ENCODE data around the gene SLC16A5. TPM values are rescaled to one million over a fixed set of nuclear protein-coding genes. Genes with fewer than 3 reads are reported as not detected.
"Not testable (repeated sequence)": the region's sequence is repeated elsewhere in the genome, so short reads cannot be mapped to it uniquely, and the experiment has no call there.

The SLC16A5 gene, protein sequence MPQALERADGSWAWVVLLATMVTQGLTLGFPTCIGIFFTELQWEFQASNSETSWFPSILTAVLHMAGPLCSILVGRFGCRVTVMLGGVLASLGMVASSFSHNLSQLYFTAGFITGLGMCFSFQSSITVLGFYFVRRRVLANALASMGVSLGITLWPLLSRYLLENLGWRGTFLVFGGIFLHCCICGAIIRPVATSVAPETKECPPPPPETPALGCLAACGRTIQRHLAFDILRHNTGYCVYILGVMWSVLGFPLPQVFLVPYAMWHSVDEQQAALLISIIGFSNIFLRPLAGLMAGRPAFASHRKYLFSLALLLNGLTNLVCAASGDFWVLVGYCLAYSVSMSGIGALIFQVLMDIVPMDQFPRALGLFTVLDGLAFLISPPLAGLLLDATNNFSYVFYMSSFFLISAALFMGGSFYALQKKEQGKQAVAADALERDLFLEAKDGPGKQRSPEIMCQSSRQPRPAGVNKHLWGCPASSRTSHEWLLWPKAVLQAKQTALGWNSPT
- 10 to 100 TPM; 24.1 to 32.3 (median 27.8) TPM for polyA plus RNA-seq (ENCODE audit: insufficient read length in 4 of 4)

- DNase-seq (ENCODE audit: low read depth in 4 of 4, low spot score in 3 of 4), result peak in 3 of 4 donors; percentile 71 to 78 (median 75)
Observed at GRCh38 chr17:75087558-75088453, at the start of gene SLC16A5. TSS of gene SLC16A5 (plus strand) at chr17:75087954. CDS start at chr17:75093637, 5,683 bp downstream.

DNA sequence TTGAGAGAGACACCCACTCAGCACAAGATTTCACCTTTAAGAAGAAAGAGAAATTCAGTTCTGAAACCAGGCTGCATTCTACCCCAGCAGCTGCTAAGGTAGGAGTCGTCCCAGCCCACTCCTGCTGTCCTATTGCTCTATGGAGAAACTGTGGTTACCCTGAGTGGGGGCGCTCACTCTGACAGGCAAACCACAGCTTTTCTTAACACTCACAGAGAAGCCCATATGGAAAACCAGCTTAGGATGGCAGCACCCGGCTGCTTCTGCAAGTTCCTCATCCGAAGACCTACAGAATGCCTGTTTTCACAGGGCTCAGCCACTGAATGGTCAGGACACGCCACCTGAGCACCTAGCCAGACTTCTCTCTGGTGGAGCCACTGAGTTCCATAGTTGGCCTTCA lies 48.5 kb upstream of the SLC16A5 start:
- no peak for DNase-seq (ENCODE audit: low read depth in 4 of 4, low spot score in 3 of 4)

DNA sequence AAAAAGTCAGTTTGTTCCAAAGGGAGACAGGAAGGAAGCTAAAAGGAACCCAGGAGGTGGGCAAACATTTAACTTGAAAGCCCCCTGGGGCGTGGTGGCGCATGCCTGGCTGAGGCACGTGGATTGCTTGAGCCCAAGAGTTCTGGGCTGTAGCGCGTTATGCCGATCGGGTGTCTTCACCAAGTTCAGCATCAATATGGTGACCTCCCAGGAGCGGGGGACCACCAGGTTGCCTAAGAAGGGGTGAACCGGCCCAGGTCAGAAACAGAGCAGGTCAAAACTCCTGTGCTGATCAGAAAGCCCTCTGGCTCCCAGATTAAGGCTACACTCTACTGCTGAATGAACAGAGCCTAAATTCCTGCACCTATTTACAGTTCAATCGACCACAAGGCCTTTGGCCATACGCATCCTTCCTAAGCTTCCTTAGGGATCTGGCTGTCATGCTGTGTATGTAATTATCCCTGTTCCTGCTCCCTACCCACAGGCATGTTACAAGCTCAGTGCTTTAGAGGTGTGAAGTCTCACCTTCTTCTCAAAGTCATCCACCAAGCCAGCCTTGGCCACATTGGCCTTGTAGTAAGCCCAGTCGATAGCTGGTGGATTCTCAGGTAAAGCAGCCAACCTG lies 46.0 kb upstream of the SLC16A5 start:
- no peak for DNase-seq (ENCODE audit: low read depth in 4 of 4, low spot score in 3 of 4)

GRCh38 chr17:75043789-75044188 lies 44.0 kb upstream of the SLC16A5 start:
- not testable (repeated sequence) for DNase-seq (ENCODE audit: low read depth in 4 of 4, low spot score in 3 of 4)

DNA sequence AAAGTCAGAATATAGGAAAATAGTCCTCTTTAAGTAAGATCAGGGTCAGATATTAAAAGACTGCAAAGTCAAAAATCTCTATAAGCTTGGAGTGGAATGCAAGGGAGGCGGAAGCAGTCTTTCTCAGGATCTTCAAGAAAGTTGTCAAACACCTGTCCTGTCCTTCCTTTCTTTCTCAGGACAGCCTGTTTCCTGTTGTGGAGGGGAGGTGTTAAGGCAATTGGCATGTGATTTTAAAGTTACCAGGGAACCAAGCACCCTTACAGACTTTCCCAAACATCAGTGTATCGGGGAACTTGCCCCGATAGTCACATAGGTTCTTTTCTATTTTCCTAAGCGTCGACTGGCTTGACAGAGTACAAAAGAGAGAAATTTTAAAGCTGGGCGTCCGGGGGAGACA lies 43.0 kb upstream of the SLC16A5 start:
- DNase-seq (ENCODE audit: low read depth in 4 of 4, low spot score in 3 of 4), result no peak

DNA sequence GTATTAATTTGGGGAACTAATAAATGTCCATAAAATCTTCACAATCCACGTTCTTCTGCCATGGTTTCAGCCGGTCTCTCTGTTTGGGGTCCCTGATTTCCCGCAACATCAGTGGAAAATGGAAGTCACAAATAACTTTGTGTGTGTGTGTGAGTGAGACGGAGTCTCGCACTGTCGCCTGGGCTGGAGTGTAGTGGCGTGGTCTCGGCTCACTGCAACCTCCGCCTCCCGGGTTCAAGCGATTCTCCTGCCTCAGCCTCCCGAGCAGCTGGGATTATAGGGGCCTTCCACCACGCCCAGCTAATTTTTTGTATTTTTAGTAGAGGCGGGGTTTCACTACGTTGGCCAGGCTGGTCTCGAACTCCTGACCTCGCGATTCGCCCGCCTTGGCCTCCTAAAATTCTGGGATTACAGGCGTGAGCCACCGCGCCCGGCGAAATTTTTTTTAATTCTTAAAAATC lies 41.8 kb upstream of the SLC16A5 start:
- not testable (repeated sequence) for DNase-seq (ENCODE audit: low read depth in 4 of 4, low spot score in 3 of 4)

DNA sequence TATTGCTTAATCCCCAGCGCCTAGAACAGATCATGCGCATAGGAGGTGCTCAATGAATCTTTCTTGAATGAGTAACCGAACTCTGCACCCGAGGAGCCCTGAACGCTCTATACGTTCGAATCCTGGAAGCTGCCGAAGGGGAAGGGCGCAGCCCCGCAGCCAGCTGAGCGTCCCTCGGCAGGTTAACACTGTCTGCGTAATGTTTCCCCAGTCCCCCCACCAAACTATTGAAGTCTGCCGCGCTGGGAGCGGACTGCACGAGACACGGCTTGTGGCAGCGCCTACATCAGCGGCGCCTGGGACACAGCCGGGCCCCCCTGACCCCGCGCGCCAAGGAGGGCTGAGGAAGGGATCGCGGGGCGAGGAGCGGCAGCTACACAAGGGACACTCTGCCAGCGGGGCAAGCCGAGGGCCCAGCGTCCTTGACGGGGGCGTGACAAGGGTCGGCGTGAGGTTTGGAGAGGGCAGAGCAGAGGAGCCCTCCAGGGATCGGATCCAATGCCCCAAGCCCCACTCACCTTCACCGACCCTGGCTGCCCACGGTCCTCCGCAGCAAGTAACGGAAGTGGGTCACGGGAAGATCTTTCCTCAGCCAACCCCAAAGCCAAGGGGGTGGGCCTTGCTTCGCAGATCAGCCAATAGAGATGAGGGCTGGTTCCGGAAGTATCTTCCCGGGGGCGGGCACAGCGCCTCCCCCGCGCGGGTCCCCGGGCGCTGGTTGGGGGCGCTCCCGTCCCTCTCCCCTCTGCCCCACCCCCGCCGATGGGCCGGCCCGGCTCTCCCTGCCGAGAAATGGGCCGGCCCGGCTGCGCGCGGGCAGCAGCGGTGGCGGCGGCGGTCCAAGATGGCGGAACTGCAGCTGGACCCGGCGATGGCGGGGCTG lies 41.1 kb upstream of the SLC16A5 start, which contains the start of the genes ATP5PD and KCTD2:
Gene ATP5PD, minus strand, starts transcription at position 563 of the 883 bp plus-strand sequence. CDS start 4,319 bp downstream, outside the sequence.
Gene KCTD2, plus strand, starts transcription at position 819 of the 883 bp plus-strand sequence. Its CDS starts 26 bp downstream, at position 845.
- DNase-seq (ENCODE audit: low read depth in 4 of 4, low spot score in 3 of 4), result peak; percentile 91 to 93 (median 92)

DNA sequence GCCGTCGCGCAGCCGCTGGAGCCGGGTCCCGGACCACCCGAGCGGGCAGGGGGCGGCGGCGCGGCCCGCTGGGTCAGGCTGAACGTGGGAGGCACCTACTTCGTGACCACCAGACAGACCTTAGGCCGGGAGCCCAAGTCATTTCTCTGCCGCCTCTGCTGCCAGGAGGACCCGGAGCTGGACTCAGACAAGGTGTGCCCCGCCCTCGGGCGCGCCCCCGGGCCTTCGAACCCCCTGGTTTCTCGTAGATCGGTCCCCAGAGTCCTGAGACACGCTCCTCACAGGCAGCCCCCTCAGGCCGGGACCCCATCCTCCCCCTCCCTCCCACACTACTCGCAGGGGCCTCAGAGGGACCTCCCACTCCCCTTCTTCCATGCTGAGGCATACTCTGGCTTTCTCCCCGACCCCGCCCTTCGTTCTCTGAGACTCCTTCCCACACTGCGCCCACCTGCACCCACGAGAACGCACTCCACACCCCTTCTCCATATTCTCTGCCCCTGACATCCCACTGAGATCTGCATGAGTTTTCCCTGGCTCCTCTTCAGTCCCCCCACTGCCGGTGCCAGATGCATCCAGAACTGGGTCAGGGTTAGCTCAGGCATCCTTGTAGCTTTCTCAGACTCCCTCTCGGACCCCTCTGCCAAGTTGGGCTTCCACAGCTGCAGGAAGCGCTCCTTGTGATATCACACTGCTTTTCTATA lies 40.2 kb upstream of the SLC16A5 start:
- no peak for DNase-seq (ENCODE audit: low read depth in 4 of 4, low spot score in 3 of 4)

DNA sequence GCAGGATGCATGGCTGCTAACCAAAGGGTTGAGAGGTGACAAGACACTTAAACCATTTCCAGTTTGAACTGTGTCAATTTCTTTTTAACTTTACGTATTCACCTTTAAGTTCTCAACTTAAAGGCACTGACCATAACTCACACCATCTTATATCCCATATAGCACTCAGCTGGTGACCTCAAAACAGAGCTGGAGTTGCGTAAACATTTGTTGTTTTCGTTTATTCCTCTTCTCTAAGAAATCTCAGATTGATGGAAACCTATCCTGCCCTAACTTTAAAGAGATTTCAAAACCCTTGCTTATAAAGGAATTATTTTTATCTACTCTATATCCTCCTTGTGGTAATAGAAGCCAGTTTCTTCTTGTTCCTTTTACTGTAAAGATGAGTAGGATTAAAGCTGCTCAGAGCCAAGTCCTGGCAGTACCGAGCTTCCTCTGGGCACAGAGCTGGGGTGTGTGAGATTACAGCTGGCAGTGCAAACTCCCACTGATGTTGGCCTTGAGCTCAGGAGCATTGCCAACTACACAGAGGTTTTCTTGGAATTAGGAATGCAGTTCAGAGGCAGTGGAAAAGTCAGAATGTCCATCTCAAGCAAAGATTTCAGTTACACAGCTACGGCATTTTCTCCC lies 39.4 kb upstream of the SLC16A5 start:
- DNase-seq (ENCODE audit: low read depth in 4 of 4, low spot score in 3 of 4), result no peak

GRCh38 chr17:75049057-75049456 lies 38.7 kb upstream of the SLC16A5 start:
- no peak for DNase-seq (ENCODE audit: low read depth in 4 of 4, low spot score in 3 of 4)

- DNase-seq (ENCODE audit: low read depth in 4 of 4, low spot score in 3 of 4), result no peak
Observed at GRCh38 chr17:75049706-75050105, 38.0 kb upstream of the SLC16A5 start.

GRCh38 chr17:75051941-75052340 lies 35.8 kb upstream of the SLC16A5 start:
- no peak for DNase-seq (ENCODE audit: low read depth in 4 of 4, low spot score in 3 of 4)

DNA sequence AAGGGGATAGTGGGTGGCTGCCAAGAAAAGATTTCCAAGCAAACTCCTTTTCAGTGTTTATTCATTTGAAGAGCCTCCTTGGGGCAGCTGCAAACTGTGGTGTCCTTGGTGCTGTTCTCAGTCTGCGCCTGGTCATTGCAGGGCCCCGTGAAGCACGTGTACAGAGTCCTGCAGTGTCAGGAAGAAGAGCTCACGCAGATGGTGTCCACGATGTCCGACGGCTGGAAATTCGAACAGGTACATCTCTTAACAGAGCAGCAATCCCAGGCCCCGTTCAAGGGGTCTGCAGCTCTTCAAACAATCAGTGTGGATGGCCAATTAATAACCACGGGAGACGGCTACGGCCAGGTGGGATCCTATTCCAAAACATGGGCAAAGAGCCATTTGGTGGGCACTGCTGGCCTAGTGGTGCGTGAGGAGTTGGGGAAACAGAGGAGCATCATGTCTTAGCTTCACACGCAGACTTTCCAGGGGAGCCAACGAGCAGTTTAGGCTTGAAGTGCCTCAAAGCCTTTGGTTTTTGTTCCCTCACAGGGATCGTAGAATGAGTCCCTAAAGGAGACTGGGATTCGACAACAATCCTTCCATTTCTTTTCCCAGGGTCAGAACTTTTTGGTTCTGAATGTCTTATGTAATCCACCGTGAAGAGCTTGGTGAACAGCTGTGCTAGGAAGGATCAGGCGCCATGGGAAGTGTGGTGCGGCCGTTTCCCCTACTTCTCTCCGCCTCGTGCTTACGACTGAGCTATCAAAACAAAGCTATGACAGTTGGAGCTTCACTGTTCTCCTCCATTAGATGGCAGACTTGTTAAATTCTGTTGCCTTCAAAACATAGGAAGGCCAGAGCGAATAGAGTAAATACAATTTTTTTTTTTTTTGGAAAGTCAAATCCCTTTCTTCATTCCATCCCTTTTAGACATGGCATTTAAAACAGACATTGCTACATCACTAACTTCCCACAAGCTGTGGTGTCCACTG lies 28.1 kb upstream of the SLC16A5 start:
- no peak for DNase-seq (ENCODE audit: low read depth in 4 of 4, low spot score in 3 of 4)

DNA sequence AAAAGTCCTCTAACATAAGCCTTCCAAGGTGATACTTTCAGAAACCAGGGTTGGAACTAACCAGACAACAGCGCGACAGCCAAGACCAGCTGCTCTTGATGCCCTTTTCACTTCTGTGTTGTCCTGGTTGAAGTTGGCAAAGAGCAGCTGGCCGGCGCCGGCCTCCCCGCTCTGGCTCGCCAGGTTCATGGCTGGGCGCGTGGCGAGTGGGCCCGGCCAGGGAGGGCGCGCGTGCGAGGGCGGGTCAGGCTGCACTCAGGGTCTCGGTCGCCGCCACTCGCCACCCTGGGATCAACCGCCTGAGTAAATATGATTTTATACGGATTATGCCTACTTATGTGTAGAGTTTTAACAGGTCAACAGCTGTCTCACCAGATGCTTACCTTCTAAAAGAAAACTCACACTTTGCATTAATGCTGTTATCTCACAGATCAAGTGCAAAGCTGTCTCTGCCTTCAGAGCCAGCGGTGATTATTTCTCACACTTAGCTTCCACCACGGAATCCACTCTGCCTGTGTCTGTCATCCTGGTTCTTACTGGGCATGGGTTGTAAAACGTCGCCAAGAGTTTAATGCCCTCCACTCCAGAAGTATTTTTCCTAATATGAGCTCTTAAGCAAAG lies 27.2 kb upstream of the SLC16A5 start:
- no peak for DNase-seq (ENCODE audit: low read depth in 4 of 4, low spot score in 3 of 4)

DNA sequence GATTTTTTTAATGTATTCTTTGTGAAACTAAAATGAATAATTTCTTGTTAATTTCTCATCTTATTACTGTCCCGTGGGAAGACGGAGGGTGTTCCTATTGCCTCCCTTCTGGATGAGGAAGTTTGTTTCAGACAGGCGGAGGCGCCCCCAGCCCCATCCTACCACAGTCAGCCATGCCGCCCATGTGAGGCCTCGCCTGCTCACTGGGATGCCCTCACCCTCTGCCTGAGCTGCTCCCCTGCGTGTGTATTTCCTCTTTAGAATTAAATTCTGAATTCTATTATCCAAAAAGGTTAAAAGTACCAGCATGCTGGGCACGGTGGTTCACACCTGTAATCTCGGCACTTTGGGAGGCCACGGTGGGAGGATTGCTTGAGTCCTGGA lies 26.7 kb upstream of the SLC16A5 start:
- no peak for DNase-seq (ENCODE audit: low read depth in 4 of 4, low spot score in 3 of 4)

DNA sequence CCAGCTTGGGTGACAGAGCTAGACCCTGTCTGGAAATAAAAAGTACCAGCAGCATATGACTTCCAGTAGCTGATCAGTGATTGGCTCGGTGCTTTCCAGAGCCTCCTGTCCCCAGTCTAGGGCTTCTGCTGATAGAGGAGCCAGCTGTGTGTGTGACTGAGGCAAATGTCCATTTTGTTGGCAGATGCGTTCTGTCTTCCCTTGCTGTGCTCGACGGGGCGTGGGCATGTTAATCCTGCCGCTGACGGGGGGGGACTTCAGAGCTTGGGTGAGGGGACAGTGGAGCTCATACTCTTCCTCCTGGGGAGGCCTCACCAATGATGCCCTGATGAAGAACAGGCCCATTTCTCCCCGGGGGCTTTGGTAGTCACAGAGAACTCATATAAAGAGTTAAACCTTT lies 26.1 kb upstream of the SLC16A5 start:
- no peak for DNase-seq (ENCODE audit: low read depth in 4 of 4, low spot score in 3 of 4)

DNA sequence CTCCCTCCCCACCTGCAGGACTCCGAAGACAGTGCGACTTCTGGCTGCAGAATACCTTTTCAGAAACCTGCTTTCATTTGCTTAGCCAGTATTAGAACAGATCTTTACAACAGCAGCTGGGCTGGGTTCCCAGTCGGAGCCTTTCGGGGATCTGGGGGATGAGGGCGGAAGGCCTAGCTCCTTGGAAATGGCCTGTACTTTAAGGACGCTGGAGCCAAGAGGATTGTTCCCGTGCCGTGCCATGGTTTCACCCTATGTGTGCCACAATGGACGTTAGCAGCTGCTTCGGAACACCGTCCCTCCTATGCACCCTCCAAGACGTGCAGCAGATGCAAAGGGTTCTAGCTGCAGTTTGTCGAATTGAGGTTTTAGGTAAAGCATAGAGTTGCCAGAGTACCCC lies 24.6 kb upstream of the SLC16A5 start:
- DNase-seq (ENCODE audit: low read depth in 4 of 4, low spot score in 3 of 4), result no peak
